Dermis microvascular lymphatic vessel endothelial cell (primary cell): Measurements from ENCODE around the gene MYLK4. TPM values are rescaled to one million over a fixed set of nuclear protein-coding genes. Genes with fewer than 3 reads are reported as not detected.
A peak's percentile ranks its signal among the peaks of the same experiment; 100 is the strongest.

Experiments
- DNase-seq, 2 donors: peaks; one replicate each; pipeline versions ENCODE4 v3.0.0 to v3.0.0-alpha.2; 2010; ENCODE audit warnings: low read depth in 2 of 2
- total RNA-seq: library from RNA; depleted of rRNA; stranded (reverse); fragments of >200 nt; gene quantifications from 2 replicates; pipeline ENCODE4 v1.2.1, GENCODE V29; 2014

MYLK4 gene
- total RNA-seq, result 0.39 and 0.51 TPM in 2 replicates

- no peak for DNase-seq
These were observed at the start of gene MYLK4 for GRCh38 chr6:2750832-2751231. Gene MYLK4 (minus strand): TSS chr6:2750922. CDS start chr6:2749294, 1,628 bp downstream.

DNA sequence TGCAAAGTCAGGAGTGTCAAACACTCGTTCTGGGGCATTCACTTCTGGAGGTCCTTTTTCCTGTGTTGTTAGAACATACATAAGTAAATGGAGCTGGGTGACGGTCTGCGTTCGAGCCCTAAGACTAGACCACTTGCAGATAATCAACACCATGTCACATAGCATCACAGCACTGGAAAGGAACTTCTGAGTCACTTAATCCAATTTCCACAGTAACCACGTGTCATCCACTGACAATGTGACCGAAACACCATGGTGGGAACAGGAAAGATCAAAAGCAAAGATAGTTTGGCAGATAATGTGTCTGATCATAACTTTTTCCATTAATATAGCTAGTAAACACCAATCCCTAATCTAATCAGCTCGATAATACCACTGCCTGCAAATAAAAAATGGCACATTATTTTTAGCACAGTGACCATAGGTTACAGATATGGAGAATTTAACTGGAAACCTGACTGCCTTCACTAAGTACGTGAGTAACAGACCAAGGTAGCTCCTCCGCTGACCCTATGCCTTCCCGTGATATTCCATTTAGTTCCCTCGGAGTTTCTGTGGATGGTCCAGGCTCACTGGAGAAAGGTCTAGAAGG lies 49.3 kb upstream of the MYLK4 start:
- peak; percentile 98 for DNase-seq

GRCh38 chr6:2798586-2799134 lies 47.9 kb upstream of the MYLK4 start:
- DNase-seq, result no peak

GRCh38 chr6:2797564-2798031 lies 46.9 kb upstream of the MYLK4 start:
- no peak for DNase-seq

GRCh38 chr6:2796861-2797260 lies 46.1 kb upstream of the MYLK4 start:
- DNase-seq, result no peak

GRCh38 chr6:2795956-2796355 lies 45.2 kb upstream of the MYLK4 start:
- DNase-seq, result no peak

- DNase-seq, result no peak
These were observed 44.4 kb upstream of the MYLK4 start for GRCh38 chr6:2795162-2795561.

- no peak for DNase-seq
These were observed 43.5 kb upstream of the MYLK4 start for GRCh38 chr6:2794171-2794730.

DNA sequence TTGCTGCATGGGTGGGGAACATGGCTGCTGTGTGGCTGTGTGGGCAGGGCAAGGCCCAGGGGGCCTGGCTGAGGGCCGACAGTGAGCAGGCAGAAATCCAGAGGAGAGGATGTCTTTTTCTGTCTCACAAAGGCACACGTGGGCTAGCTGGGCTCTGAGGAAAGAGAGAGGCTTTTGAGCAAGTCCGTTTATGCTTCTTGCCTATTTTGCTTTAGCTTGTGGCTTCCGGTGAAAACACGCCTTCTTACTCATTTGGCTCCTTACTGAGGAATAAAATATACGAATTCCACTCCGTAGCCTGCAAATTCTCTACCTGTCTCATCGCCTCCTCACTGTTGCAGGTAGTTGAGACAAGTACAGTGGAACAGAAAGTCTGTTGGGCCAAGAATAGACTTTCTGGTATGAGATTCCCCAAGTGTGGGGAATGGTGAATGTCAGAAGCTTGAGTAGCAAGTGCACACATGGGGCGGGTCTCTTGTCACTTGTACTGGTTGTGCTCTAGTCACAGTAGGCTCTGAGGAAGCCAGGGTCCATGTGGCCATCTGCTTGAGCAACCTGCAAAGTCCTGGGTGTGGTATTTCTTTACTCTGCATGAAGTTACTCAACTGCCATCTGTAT lies 42.9 kb upstream of the MYLK4 start:
- no peak for DNase-seq

DNA sequence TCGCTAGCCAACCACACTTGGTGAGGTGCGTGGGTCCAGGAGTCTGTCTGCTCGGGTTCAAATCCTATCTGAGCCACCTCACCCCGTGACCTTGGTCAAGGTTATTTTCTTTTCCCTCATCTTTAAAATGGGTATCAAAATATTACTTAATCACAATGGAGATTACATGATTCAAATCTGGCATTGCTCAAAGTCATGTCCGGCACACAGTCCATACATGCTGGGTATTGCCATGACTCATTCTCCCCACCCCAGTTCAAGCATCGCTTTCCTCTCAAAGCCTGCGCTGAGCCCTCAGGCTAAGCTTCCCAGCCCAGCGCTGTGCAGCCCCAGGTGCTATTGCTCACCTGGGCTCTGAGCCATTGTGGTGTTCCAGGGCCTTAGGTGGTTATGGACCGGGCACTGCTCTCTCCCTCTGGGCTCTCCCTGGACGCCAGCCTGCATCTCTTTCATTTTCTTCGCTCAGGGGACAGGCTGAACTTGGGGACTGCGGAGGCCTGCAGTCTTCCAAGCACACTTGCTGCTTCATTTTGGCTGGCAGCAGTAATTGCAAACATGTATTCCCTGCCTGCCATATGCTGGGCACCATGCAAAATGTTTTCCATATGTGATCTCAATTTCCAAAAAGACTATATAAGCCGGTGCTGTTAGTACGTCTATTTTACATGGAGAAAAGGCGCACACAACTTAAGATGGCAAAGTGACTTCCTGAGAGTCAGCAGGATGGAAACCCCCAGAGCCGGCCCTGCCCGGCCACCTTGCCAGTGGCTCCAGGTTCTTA lies 41.8 kb upstream of the MYLK4 start:
- peak; percentile 47 to 85 for DNase-seq

GRCh38 chr6:2791450-2791974 lies 40.8 kb upstream of the MYLK4 start:
- DNase-seq, result no peak

DNA sequence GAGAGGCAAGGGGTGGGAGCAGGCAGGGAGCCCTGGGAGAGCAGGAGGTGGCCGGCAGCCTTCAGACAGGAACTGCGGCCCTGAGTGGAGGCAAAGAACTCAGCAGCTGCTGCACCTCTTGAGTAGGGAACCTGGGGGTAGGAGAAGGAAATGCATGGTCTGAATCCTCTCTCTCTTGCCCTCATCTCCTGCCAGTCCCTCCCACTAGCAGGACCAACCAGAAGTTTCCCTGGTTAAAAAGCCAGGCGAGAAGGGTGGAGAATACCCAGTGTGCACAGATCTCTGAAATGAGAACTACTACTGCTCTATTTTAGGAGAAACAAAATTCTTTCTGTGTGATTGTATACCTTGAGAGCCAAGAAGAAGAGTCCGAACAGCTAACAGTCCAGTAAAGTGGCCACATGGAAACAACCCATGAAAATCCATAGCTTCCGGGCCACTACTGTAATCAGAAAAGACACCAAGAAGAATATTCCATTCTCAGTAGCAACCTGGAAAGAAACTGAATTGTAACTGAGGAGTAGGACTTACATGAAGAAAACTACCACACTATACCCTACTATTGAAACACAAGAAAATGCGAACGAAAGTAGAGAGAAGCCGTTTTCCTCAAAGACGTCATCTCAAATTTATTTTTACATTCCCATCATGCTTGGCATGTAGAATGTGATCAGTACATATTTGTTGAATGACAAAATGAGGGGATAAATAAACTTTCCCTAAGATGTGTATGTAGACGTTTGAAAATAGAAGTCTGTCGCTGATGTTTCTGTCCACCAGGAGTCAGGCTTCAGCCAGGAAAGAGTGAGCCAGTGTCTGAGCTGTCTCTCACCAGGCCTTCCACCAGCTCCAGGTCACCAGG lies 40.1 kb upstream of the MYLK4 start:
- DNase-seq, result peak; percentile 75 to 92

GRCh38 chr6:2786269-2786668 lies 35.5 kb upstream of the MYLK4 start:
- DNase-seq, result no peak

DNA sequence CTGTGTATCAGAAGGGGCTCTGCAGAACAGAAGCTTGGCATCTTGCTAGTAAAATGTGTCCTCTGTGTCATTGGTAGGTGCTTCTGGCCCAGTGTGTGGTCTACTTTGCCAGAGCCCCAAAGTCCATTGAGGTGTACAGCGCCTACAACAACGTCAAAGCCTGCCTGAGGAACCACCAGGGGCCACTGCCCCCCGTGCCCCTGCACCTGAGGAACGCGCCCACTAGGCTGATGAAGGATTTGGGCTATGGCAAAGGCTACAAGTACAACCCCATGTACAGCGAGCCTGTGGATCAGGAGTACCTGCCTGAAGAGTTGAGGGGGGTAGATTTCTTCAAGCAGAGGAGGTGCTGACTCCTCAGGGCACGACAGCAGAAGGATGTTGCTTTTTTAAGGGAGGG lies 34.2 kb upstream of the MYLK4 start:
- DNase-seq, result no peak

DNA sequence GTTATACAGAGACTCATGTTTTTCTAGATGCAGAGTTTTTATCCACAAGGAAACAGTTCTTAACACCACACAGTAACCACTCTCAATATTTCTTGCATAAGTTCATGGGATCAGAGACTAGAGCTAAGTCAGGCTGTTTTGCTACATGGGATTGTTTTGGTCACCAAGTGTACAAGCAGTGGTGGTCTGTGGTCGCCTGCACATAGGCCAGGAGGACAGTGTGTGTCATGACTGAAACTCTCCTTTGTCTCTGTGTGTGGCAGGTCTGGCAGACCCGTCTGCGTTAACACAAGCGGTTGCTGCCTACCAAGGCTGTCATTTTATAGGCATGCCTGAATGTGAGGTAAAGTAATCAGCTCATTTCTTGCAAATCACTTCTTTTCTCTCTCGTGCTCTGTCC lies 33.3 kb upstream of the MYLK4 start:
- peak in 1 of 2 donors; percentile 84 for DNase-seq

DNA sequence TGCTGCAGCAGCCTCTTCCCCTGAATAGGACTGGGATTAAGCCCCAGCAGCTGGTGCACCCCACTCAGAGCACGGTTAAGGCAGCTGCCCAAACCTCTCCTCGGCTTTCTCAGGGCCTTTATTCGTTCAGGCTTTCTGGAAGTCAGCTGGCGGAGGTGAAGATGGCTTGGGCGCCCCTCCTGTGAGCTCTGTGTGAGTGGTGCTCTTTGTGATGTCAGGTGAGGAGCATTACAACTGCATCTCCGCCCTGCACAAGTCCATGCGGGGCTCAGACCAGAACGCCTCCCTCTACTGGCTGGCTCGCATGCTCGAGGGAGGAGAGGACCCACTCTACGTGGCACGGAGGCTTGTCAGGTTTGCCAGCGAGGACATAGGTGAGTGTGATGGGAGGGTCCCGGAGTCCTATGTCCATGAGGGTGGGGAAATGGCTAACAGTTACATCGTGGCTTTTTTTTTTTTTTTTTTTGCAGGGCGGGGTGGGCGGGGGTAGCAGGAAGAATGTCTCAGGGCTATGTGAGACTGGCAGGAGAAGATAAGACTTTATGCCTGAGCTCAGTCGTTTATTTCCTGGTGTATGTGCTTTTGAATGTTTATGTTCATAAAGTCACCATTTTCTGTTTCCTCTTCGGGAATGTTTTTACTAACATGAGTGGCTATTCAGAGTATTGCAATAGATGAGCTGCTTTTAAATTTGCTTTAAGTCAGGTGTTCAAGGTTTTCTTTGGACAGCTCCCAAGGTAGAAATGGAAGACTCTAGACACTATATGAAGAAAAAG lies 32.7 kb upstream of the MYLK4 start:
- peak; percentile 41 to 94 for DNase-seq

DNA sequence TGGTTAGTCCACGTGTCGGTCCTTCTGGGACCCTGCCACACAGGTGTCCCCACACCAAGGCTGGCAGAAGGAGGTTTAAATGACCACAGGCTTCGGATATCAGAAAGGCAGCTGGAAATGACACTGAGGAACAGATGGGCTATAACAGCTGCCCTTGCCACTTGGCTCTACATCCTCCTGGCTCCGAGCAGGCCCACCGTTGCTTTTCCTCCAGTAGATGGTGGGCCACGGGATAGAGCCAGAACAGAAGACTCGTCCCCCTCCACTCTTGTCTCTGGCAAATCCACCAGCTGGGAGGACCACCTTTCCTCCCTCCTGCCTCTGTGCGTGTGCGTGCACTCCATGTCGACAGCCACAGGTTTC lies 32.1 kb upstream of the MYLK4 start:
- no peak for DNase-seq

DNA sequence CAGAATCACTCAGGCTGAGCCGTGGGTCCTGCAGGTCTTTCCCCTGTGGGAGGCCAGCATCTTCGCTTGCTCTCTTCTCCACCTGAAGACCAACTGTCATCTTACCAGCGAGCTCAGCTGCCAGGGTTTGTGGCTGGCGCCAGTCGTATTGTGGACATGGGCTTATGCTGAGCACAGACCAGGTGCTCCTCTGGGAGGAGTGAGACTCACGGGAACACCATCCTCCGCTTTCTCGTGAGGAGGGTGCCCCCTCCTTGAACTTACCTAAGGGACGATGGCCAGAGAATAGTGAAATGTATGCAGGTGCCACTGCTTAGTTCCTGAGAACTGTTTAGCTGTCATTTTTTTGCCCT lies 31.6 kb upstream of the MYLK4 start:
- DNase-seq, result no peak

DNA sequence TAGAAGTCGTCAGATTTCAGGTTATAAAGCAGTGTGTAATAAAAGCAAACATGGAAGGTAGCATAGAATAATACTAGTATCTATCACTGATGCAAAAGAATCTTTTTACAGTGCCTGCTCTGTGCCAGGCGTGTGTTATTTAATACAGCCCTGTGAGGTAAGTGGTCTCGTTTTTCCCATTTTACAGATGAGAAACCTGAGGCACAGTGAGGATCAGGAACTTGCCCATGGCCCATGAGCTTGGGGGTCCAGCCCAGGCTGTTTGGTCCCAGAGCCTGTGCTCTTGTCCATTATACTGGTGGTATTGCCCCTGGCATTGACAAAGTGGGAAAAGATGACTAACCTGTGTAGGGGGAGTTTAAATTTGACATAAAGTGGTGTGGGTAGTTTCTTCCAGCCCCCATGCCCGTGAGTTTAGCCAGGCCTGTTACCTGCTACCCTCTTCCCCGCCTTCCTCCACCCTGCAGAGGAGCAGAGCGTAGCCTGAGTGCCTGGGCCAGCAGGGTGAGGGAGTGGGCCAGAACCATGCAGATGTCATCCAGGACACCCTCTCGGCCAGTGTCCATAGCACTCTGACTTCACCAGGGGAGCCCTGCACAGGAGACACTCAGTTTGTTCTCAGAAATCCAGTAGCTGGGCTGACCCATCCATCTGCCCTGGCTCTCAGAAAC lies 31.1 kb upstream of the MYLK4 start:
- DNase-seq, result no peak
